Vagina (tissue), 2 donors: ENCODE data around the gene DDX10.

ENCODE experiments used
- POLR2A ChIP-seq, 2 donors: fragments of 450-650 bp; IDR thresholded peaks; one replicate each; pipeline ENCODE4 v1.6.1; 2017; ENCODE audit warnings: antibody characterized with exemption in 2 of 2, mild to moderate bottlenecking in 2 of 2, moderate library complexity in 2 of 2
- POLR2AphosphoS5 ChIP-seq, 2 donors: sonication (generic); formaldehyde crosslinking; IDR thresholded peaks; one replicate each; pipeline ENCODE4 v1.9.0; 2017; ENCODE audit warnings: antibody characterized with exemption in 2 of 2, mild to moderate bottlenecking in 2 of 2, low read depth in 1 of 2; ENCODE audit not compliant: insufficient read depth in 1 of 2

- TF ChIP-seq POLR2AphosphoS5 (IDR thresholded peaks at IDR 0.05; ENCODE audit: insufficient read depth in 1 of 2, low read depth in 1 of 2), result no peak
- no peak for TF ChIP-seq POLR2A (IDR thresholded peaks at IDR 0.05)
Measured at GRCh38 chr11:108870373-108871020, 205.6 kb downstream of the DDX10 start.
